Fibroblast of pulmonary artery (primary cell): ENCODE measurements around the gene PSMA7.
"Not testable (repeated sequence)": the region's sequence is repeated elsewhere in the genome, so short reads cannot be mapped to it uniquely, and the experiment has no call there.

Source experiments
- DNase-seq: peaks from one replicate; pipeline ENCODE4 v3.0.0-alpha.2; 2010; ENCODE audit warnings: low read depth
- H3K4me3 ChIP-seq: replicated peaks from 2 replicates; pipeline ENCODE4 v1.5.1; 2011; ENCODE audit warnings: low read depth, mild to moderate bottlenecking, control low read depth, low read length, moderate library complexity
- CTCF ChIP-seq: IDR thresholded peaks from 2 replicates; pipeline ENCODE4 v1.5.1; 2011; ENCODE audit warnings: mild to moderate bottlenecking, control low read depth, low read length, inconsistent platforms; ENCODE audit errors: missing control alignments

Gene PSMA7

GRCh38 chr20:62116558-62117361, 26.4 kb downstream of the PSMA7 start:
- no peak for TF ChIP-seq CTCF
- H3K4me3 ChIP-seq: no peak overlapping the region
- no peak for DNase-seq

DNA sequence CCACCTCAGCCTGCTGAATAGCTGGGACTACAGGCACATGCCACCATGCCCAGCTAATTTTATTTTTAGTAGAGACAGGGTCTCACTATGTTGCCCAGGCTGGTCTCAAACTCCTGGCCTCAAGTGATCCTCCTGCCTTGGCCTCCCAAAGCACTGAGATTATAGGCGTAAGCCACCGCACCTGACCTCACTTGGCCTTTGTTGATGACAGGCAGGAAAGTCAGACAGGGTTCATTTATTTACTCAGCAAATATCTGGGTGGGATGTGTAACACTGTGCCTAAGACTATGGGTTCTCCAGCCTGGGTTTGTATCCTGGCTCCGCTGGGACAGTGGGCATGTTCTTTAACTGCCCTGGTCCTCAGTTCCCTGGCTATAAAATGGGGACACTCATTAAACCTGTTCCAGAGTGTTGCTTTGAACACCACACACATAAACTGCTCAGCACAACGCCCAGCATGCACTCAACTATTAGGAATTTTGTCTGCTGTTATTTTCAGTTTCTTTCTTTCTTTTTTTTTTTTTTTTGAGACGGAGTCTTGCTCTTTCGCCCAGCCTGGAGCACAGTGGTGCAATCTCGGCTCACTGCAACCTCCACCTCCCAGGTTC, 27.3 kb downstream of the PSMA7 start:
- DNase-seq, H3K4me3 ChIP-seq: not testable (repeated sequence)

DNA sequence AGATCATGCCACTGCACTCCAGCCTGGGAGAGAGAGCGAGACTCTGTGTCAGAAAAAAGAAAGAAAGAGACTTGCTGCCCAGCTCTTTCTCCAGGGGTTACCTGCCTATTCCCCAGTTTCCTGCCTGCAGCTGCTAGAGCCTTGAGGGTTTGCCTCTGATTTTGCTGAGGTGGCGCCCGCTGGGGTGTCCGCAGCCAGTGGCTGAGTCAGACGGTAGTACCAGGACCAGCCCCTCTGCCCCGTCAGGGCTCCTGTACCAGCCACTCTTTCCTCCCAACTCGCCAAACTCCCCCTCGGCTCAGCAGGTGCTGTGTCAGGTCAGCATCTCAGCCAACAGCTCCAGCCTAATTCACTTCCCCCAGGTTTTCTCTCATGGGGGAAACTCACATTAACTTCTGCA, 28.3 kb downstream of the PSMA7 start:
- TF ChIP-seq CTCF: no peak
- DNase-seq: no peak
- no peak overlapping the region for H3K4me3 ChIP-seq

DNA sequence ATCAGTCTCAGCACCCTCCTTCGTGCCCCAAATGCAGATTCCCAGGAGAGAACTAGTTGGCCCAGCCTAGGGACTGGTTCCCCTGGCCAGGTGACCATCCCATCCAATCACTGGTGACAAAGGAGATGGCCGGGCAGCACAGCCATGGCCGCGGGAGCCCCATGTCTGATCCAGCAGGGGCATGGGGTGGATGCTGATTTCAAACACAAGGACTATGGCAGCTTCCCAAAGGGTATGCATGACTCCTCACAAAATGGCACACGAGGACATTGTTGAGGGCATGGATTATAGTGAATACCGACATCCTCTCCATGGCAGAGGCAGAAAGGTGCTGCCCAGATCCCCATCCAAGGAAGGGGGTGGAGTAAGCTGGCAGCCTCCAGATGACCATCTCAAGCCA, 30.8 kb downstream of the PSMA7 start:
- no peak for TF ChIP-seq CTCF
- no peak for DNase-seq
- H3K4me3 ChIP-seq: no peak overlapping the region

DNA sequence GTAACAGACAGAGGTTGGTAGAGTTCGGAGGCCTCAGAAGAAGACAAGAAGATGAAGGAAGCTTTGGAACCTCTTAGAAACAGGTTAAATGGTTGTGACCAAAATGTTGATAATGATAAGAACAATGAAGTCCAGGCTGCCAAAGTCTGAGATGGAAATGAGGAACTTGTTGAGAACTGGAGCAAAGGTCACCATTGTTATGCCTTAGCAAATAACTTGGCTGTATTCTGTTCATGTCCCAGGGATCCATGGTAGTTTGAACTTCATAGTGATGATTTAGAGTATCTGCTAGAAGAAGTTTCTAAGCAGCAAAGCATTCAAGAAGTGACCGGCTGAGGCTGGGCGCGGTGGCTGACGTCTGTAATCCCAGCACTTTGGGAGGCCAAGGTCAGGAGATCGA, 32.0 kb downstream of the PSMA7 start:
- H3K4me3 ChIP-seq: no peak overlapping the region
- DNase-seq: no peak
- no peak for TF ChIP-seq CTCF

GRCh38 chr20:62105592-62105991, 37.6 kb downstream of the PSMA7 start:
- DNase-seq: no peak
- no peak overlapping the region for H3K4me3 ChIP-seq
- TF ChIP-seq CTCF: no peak

- no peak overlapping the region for H3K4me3 ChIP-seq
- DNase-seq: peak; percentile 15
- TF ChIP-seq CTCF: no peak
Observed at GRCh38 chr20:62104791-62105345, 38.3 kb downstream of the PSMA7 start.
